Osteocyte (in vitro differentiated cells): ENCODE data around the gene CDH13. TPM values are rescaled to one million over a fixed set of nuclear protein-coding genes. Genes with fewer than 3 reads are reported as not detected.

Source experiments
- DNase-seq: peaks from one replicate; pipeline ENCODE4 v3.0.0; 2021; ENCODE audit warnings: mixed read lengths; ENCODE audit not compliant: unreplicated experiment; ENCODE audit errors: extremely low spot score
- H3K27ac Mint-ChIP-seq: one replicate; pipeline ENCODE4 v1.8.0; 2021; ENCODE audit warnings: mild to moderate bottlenecking, mixed read lengths; ENCODE audit not compliant: unreplicated experiment
- H3K27me3 Mint-ChIP-seq: one replicate; pipeline ENCODE4 v1.8.0; 2021; ENCODE audit warnings: mixed read lengths; ENCODE audit not compliant: unreplicated experiment
- H3K36me3 Mint-ChIP-seq: one replicate; pipeline ENCODE4 v1.8.0; 2021; ENCODE audit warnings: mixed read lengths; ENCODE audit not compliant: unreplicated experiment
- H3K4me1 Mint-ChIP-seq: one replicate; pipeline ENCODE4 v1.8.0; 2021; ENCODE audit warnings: mixed read lengths; ENCODE audit not compliant: unreplicated experiment
- H3K4me3 Mint-ChIP-seq: one replicate; pipeline ENCODE4 v1.8.0; 2021; ENCODE audit warnings: mild to moderate bottlenecking, moderate library complexity, mixed read lengths; ENCODE audit not compliant: unreplicated experiment
- H3K9me3 Mint-ChIP-seq: one replicate; pipeline ENCODE4 v1.8.0; 2021; ENCODE audit warnings: mixed read lengths; ENCODE audit not compliant: unreplicated experiment
- CTCF ChIP-seq: fragments of 200-600 bp; sonication (generic); IDR thresholded peaks from 2 replicates; pipeline ENCODE4 v1.5.0; 2021; ENCODE audit warnings: antibody characterized with exemption, mild to moderate bottlenecking, moderate library complexity
- total RNA-seq: library from RNA; stranded (reverse); gene quantifications from 2 replicates; pipeline ENCODE4 v1.2.1, GENCODE V29; 2021

The CDH13 gene
- total RNA-seq, 1 donor from 2014 or later = 27.0 TPM

DNA sequence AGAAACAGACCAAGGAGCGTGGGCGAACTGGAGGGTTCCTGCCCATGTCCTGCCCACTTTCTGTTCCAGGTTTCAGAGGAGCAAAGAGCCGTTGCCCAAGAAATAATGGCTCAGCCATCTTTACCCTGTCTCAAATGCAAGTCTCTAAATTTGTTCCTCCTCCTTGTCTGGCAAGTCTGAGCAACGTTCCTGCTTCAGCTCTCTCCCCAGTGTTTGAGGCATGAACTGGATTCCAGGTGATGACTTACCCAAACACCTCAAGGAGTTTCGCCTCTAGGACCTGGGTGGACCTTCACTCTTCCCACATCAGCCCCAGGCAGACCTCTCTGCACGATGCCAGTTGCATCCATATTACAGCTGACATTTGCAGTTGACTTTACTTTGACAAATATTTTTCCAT, 659.2 kb downstream of the CDH13 start:
- peaks cover 5% of the 10 kb centered on the region for H3K4me1 Mint-ChIP-seq
- TF ChIP-seq CTCF = no peak
- no peak overlapping the region for H3K27ac Mint-ChIP-seq
- H3K4me3 Mint-ChIP-seq = no peak overlapping the region
- no peaks in the 10 kb centered on the region for H3K36me3 Mint-ChIP-seq
- no peak for DNase-seq
- H3K27me3 Mint-ChIP-seq = no peaks in the 10 kb centered on the region
- H3K9me3 Mint-ChIP-seq = no peaks in the 10 kb centered on the region

DNA sequence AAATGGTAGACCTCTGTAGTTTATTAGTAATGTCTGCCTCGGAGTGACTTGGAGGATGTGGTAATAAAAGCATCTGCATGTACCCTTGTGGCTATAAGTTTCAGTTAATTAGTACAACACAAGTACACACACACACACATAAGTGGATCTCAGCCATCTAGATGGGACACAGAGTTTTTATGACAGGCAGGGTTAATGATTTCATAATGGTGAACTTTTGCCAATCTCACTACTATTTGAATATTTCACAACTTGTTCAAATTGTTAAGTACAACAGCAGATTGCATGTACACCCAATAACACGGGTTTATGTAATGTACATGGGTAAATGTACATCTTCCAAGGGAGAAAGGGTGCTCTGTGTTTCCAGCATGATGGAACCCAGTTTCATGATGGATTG, 669.7 kb downstream of the CDH13 start:
- Mint-ChIP-seq H3K9me3 (peaks cover 10% of the 10 kb centered on the region), H3K27ac (no peak overlapping the region), H3K4me3 (no peak overlapping the region), H3K27me3 (no peaks in the 10 kb centered on the region), H3K36me3 (no peaks in the 10 kb centered on the region), H3K4me1 (peaks cover 25% of the 10 kb centered on the region)
- DNase-seq = no peak
- TF ChIP-seq CTCF = no peak

- no peaks in the 10 kb centered on the region for H3K36me3 Mint-ChIP-seq
- no peak for TF ChIP-seq CTCF
These were observed 671.8 kb downstream of the CDH13 start for GRCh38 chr16:83298541-83298940.

GRCh38 chr16:83300326-83300725, 673.6 kb downstream of the CDH13 start:
- no peak overlapping the region for H3K27ac Mint-ChIP-seq
- no peaks in the 10 kb centered on the region for H3K36me3 Mint-ChIP-seq
- no peaks in the 10 kb centered on the region for H3K27me3 Mint-ChIP-seq
- H3K4me3 Mint-ChIP-seq = no peak overlapping the region
- peaks cover 43% of the 10 kb centered on the region for H3K4me1 Mint-ChIP-seq
- no peaks in the 10 kb centered on the region for H3K9me3 Mint-ChIP-seq
- TF ChIP-seq CTCF = no peak
- no peak for DNase-seq

More at GRCh38 chr16:83298541-83298940, 671.8 kb downstream of the CDH13 start:
- no peak overlapping the region for H3K27ac Mint-ChIP-seq
- peaks cover 10% of the 10 kb centered on the region for H3K9me3 Mint-ChIP-seq
- no peak for DNase-seq
- H3K4me1 Mint-ChIP-seq = peaks cover 36% of the 10 kb centered on the region
- no peaks in the 10 kb centered on the region for H3K27me3 Mint-ChIP-seq
- no peak overlapping the region for H3K4me3 Mint-ChIP-seq

DNA sequence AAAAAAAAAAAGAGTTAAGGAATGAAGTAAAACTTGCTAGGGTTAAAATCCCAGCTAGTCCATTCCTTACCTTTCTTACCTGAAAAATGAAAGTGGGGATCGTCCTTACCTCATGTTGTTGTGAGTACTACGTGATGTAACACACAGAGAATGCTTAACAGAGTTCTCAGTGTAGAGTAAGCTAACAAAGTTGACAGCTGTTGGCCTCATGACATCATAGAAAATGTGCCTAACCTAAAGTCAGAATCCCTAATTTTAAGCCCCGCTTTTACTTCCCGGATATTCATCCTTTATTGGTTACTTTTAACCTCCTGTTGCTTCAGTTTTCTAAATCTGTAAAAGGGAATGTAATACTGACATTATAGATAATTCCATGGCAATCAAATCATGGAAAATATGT, 675.2 kb downstream of the CDH13 start:
- H3K36me3 Mint-ChIP-seq = no peaks in the 10 kb centered on the region
- H3K4me3 Mint-ChIP-seq = no peak overlapping the region
- H3K27me3 Mint-ChIP-seq = no peaks in the 10 kb centered on the region
- no peaks in the 10 kb centered on the region for H3K9me3 Mint-ChIP-seq
- DNase-seq = no peak
- TF ChIP-seq CTCF = no peak
- H3K27ac Mint-ChIP-seq = no peak overlapping the region
- H3K4me1 Mint-ChIP-seq = peaks cover 32% of the 10 kb centered on the region
